Neural progenitor cell (in vitro differentiated cells): ENCODE data around the gene EXOSC1.

Experiments used
- EZH2 ChIP-seq: fragments of 200-600 bp; sonication (generic); IDR thresholded peaks from 2 replicates; pipeline ENCODE4 v1.6.1; 2017; ENCODE audit warnings: antibody characterized with exemption, mild to moderate bottlenecking, moderate library complexity
- TF ChIP-seq, protein P1 (sequence below): fragments of 200-600 bp; sonication (generic); IDR thresholded peaks from 2 replicates; pipeline ENCODE4 v1.5.1; 2017; ENCODE audit warnings: antibody characterized with exemption, mild to moderate bottlenecking

DNA sequence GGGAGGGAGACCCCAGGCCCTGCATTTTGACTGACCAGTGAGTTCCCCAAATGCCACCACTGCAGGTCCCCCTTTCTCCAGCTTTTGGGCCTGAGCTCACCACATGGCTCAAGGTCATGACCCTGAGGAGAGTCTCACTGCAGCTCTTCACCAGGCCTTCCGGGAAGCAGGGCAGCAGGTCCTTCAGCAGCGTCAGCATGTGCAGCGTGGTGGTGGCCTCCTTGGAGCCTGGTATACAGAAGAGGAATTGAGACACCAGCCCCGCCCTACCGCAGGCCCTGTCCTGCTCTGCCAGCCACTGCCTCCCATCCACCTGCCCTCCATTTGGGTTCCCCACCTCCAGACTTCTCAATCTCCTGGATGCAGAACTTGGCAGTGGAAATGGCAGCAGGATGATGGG is 57.7 kb downstream of the EXOSC1 start:
- TF ChIP-seq, protein P1, sequence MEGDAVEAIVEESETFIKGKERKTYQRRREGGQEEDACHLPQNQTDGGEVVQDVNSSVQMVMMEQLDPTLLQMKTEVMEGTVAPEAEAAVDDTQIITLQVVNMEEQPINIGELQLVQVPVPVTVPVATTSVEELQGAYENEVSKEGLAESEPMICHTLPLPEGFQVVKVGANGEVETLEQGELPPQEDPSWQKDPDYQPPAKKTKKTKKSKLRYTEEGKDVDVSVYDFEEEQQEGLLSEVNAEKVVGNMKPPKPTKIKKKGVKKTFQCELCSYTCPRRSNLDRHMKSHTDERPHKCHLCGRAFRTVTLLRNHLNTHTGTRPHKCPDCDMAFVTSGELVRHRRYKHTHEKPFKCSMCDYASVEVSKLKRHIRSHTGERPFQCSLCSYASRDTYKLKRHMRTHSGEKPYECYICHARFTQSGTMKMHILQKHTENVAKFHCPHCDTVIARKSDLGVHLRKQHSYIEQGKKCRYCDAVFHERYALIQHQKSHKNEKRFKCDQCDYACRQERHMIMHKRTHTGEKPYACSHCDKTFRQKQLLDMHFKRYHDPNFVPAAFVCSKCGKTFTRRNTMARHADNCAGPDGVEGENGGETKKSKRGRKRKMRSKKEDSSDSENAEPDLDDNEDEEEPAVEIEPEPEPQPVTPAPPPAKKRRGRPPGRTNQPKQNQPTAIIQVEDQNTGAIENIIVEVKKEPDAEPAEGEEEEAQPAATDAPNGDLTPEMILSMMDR: no peak
- no peak for TF ChIP-seq EZH2
